Hematopoietic multipotent progenitor cell treated with erythropoietin and hydrocortisone succinate and interleukin-3 and kit ligand, for 15 days (in vitro differentiated cells): ENCODE results near the gene MPHOSPH8.

ENCODE experiments used
- DNase-seq: peaks from one replicate; pipeline ENCODE4 v3.0.0-alpha.2; 2015; ENCODE audit warnings: low spot score

The MPHOSPH8 gene, protein sequence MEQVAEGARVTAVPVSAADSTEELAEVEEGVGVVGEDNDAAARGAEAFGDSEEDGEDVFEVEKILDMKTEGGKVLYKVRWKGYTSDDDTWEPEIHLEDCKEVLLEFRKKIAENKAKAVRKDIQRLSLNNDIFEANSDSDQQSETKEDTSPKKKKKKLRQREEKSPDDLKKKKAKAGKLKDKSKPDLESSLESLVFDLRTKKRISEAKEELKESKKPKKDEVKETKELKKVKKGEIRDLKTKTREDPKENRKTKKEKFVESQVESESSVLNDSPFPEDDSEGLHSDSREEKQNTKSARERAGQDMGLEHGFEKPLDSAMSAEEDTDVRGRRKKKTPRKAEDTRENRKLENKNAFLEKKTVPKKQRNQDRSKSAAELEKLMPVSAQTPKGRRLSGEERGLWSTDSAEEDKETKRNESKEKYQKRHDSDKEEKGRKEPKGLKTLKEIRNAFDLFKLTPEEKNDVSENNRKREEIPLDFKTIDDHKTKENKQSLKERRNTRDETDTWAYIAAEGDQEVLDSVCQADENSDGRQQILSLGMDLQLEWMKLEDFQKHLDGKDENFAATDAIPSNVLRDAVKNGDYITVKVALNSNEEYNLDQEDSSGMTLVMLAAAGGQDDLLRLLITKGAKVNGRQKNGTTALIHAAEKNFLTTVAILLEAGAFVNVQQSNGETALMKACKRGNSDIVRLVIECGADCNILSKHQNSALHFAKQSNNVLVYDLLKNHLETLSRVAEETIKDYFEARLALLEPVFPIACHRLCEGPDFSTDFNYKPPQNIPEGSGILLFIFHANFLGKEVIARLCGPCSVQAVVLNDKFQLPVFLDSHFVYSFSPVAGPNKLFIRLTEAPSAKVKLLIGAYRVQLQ

GRCh38 chr13:19633479-19634255, at the start of gene MPHOSPH8:
Gene MPHOSPH8 (plus strand): TSS chr13:19633659. CDS start chr13:19633749, 90 bp downstream.
- DNase-seq: peak; percentile 97

GRCh38 chr13:19586904-19587634, 46.4 kb upstream of the MPHOSPH8 start:
- no peak for DNase-seq

DNA sequence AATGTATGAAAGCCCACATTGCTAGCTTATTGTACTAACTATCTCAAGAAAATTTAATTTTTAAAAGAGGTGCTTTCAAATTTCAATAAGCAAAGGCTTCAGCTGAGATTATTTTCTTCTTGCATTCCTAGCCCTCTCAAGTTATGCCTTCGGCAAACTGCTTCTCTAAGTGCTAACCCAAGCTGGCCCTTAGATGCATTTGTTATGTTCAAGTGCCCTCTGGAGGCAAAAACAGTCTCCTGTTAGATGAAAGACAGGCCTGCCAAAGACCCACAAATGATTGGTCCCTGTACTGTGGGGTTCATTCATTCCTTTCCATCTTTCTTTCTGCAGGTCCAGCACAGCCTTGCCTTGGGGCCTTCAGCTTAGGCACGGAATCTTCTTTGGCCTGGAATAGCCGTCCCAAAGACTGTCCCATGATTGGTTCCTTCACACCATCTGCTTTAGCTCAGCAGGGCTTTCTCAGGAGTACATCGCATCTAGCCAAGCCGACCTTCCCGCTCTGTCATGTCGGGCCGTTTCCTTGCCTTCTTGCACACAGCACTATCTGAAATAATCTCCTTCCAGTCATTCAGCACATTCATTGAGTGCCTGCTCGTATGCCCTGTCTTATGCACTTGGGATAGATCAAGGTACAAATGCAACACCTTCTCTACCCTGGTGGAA, 45.7 kb upstream of the MPHOSPH8 start:
- DNase-seq: peak; percentile 17

- DNase-seq: no peak
Observed at GRCh38 chr13:19589312-19589711, 44.1 kb upstream of the MPHOSPH8 start.

DNA sequence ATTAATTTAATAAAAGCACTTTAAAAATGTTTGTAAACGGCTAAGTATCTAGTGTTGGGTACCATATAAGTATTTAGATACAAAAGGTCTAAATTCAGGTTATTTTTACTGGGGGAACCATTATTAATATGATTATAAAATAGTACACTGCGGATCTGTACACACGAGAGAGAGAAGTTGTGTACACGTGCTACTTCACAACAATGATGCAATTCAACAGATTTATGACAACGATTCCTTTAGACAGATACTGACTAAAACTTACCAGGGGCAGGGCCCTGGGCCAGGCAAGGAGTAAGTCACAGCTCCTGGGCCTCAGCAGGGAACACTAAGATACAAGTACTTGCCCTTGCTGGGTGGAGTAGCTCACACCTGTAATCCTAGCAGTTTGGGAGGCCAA, 43.0 kb upstream of the MPHOSPH8 start:
- DNase-seq: no peak

- no peak for DNase-seq
Observed at GRCh38 chr13:19591864-19592263, 41.6 kb upstream of the MPHOSPH8 start.

DNA sequence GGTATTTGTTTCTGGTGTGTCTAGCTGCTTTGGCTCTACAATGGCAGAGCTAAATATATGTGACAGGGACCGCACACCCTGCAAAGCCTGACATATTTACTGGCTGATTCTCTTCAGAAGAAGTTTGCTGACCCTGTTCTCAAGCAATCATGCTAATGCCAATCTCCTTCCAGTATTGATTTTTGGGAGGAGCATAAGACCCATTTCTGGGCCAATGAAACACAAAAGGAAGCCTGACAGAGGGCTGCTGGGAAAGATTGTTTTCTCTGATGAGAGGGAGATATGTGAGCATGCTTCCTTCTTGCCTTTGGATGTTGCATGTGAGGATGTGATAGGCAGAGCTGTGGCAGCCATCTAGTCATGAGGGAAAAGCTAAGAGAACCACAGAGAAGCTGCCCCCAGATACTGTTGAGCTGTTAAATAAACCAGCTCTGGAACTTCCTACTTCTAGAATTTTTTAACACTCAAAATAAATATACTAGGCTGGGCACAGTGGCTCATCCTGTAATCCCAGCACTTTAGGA, 40.7 kb upstream of the MPHOSPH8 start:
- DNase-seq: no peak

- no peak for DNase-seq
Observed at GRCh38 chr13:19596086-19596485, 37.4 kb upstream of the MPHOSPH8 start.

DNA sequence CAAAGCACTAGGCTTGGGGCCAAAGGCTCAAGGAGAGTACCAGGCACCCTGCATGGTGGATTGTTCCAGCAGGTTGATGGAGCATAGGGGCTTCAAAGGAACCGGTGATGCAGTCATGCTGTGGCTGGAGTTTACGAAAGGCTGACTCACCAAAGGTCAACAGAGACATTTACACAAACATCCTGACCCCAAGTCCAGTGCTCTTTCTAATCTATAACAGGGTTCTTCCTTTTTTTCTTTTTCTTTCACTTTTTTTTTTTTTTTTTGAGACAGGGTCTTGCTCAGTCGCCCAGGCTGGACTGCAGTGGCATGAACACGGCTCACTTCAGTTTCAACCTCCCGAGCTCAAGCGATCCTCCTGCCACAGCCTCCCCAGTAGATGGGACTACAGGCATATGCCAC, 36.5 kb upstream of the MPHOSPH8 start:
- DNase-seq: no peak

DNA sequence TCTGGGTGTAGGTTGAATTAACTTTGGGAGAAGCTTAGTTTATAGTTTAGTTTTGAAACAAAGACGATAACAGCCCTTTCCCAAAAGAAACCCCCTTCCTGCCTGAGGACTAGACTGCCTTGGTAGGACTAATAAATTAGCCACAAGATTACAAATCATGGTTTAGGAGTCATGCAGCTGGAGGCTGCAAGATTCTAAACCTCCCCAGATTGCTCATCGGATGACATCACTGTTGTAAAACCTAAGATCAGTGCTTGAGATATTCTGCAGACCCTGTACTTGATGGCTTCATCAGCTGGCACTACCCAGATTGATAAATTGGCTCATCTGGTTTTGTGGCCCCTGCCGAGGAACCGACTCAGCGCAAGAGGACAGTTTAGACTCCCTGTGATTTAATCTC, 35.9 kb upstream of the MPHOSPH8 start:
- no peak for DNase-seq

- DNase-seq: peak; percentile 36
Observed at GRCh38 chr13:19601749-19602725, 31.4 kb upstream of the MPHOSPH8 start.

DNA sequence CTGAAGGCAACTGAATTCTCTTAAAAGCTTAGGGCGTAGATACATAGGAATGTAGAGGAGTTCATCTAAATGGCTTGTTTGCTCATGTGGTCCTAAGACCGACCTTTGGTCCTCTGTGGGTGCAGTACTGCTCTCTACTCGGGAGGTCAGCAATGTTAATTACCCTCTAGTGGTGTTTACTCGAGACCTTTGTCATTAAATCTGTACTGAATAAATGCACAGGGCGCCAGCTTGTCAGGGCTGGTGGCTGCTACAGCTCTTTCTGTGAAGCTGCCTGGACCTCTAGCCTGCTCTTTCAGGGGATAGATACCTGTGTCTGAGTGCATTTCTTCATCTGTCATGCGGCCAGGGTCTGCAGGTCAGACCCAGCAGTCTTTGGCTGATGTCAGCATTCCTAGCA, 29.2 kb upstream of the MPHOSPH8 start:
- DNase-seq: no peak

- DNase-seq: no peak
Observed at GRCh38 chr13:19605161-19605955, 28.1 kb upstream of the MPHOSPH8 start.

DNA sequence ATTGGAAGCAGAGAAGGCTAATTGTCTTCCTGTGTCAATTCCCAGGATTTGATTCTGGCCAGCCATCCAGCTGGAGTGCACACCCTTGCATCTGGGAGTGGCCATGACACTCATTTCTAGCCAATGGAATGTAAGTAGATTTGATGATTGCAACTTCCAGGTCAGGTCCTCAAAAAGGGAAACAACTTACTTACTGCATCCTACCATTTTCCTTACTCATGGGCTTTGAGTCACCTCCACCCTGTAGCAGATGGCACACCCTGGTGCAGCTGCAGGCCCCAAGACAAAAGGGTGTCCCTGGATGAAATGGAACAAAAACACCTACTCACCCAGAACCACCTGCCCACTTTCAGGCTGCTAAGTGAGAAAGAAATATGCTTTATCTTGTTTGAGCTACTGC, 27.3 kb upstream of the MPHOSPH8 start:
- DNase-seq: no peak

DNA sequence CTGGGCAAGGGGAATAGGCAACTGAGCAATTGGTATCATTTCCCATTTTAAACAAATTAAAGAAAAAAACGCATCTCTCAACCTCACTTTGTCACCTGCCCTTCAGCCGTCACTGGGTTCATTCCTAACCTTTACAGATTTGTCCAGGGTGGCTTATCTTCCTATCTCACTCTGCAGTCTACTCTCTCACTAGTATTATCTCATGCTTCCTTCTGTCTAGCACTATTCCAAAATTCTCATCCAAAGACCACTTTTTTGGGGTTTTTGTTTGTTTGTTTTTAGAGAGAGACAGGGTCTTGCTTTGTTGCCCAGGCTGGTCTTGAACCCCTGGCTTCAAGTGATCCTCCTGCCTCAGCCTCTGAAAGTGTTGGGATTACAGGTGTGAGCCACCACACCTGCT, 26.7 kb upstream of the MPHOSPH8 start:
- DNase-seq: no peak

DNA sequence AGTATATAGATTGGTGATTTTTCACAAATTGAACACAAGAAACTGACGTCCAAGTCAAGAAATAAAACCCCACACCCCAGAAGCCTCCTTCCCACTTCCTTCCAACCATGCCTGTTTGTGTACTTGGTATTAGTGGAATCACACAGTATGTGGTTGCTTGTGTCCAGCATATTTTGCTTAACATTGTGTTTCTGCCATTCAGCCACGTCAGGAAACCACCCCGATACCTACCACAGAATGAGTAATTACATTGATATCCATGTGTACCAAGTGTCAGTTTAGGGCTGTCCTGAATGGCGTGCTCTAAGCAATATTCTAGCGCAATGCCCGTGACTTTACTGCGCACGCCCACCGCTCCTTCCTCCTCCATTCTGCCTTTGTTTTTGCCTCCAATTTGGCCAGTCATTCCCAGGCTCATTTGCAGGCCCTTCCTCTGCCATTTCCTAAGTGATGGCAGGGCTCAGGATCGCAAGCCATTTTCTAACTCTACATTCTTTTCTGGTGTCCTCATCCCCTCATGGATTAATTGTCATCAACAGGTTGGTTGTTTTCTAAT, 25.9 kb upstream of the MPHOSPH8 start:
- DNase-seq: no peak

GRCh38 chr13:19618977-19619376, 14.5 kb upstream of the MPHOSPH8 start:
- DNase-seq: peak; percentile 26

DNA sequence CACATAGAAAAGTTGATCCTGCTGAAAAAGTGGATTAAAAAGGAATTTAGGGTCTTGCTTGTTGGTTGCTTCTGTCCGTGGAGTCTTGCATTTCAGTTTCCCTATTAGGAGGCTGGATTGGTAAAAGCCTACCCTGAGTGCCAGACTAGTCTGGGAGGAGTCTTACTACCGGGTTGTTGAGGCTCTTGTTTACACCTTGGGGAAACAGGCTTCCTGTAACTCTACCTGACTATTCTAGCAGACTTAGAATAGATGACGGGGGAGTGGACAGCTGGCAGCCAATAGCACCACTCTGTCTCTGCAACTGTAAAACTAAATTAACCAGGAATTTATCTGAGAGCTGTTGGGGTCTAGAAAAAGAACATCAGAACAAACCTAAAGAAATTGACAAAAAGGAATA, 11.3 kb upstream of the MPHOSPH8 start:
- no peak for DNase-seq
